ENCODE data around the gene PAK6. TPM values are rescaled to one million over a fixed set of nuclear protein-coding genes. Genes with fewer than 3 reads are reported as not detected.

PAK6 gene
- total and polyA plus RNA-seq, 2 experiments from 2014 or later: 2.4 to 20.0 TPM

GRCh38 chr15:40242213-40242599 is 3.3 kb downstream of the PAK6 start:
- Histone ChIP-seq H3K27ac (ENCODE audit: low read depth) (no peak overlapping the region), H3K4me3 (no peak overlapping the region), H3K27me3 (ENCODE audit: insufficient read depth) (peaks cover 8% of the 10 kb centered on the region; the same call in 1 of the 2 replicates), H3K79me2 (replicated peaks; ENCODE audit: insufficient read depth) (no peaks in the 10 kb centered on the region), H3K4me1 (ENCODE audit: insufficient read depth) (peaks cover 17% of the 10 kb centered on the region), H3K9me2 (ENCODE audit: insufficient read depth) (no peaks in the 10 kb centered on the region), H3K4me2 (no peak overlapping the region), H4K20me1 (replicated peaks; ENCODE audit: insufficient read depth) (no peaks in the 10 kb centered on the region), H3K36me3 (ENCODE audit: insufficient read depth) (no peaks in the 10 kb centered on the region), H3F3A (replicated peaks; ENCODE audit: low read depth) (peaks cover 12% of the 10 kb centered on the region; the same call in 1 of the 2 replicates), H2AFZ (no peak overlapping the region)
- H3K4me3 Mint-ChIP-seq: no peak overlapping the region
- peaks cover 22% of the 10 kb centered on the region for H3K27me3 Mint-ChIP-seq (ENCODE audit: insufficient read depth, low read depth, poor library complexity)
- ATAC-seq (no peak), DNase-seq (ENCODE audit: low spot score) (no peak)
- no peaks in the 10 kb centered on the region for H3K9me3 Mint-ChIP-seq
- H3K27ac Mint-ChIP-seq: no peak overlapping the region
- peaks cover 38% of the 10 kb centered on the region for H3K4me1 Mint-ChIP-seq
- no peaks in the 10 kb centered on the region; the same call in 2 of the 3 replicates for H3K36me3 Mint-ChIP-seq (ENCODE audit: low read depth)
- TF ChIP-seq ZNF462 (CRISPR knock-in tag; IDR thresholded peaks at IDR 0.05) (no peak), ETS1 (IDR thresholded peaks at IDR 0.05) (no peak), STAT1 (IDR thresholded peaks at IDR 0.05; ENCODE audit: unreplicated experiment) (no peak), NANOG (IDR thresholded peaks at IDR 0.05; ENCODE audit: borderline replicate concordance) (no peak), POLR2AphosphoS5 (IDR thresholded peaks at IDR 0.05; ENCODE audit: low read depth) (no peak), JUNB (IDR thresholded peaks at IDR 0.05; ENCODE audit: unreplicated experiment) (no peak), REST (IDR thresholded peaks at IDR 0.05; ENCODE audit: unreplicated experiment) (no peak), ZNF331 (CRISPR knock-in tag; IDR thresholded peaks at IDR 0.05; ENCODE audit: low read depth) (no peak), EZH2phosphoT487 (IDR thresholded peaks at IDR 0.05; ENCODE audit: unreplicated experiment) (no peak), CREB1 (CRISPR knock-in tag; IDR thresholded peaks at IDR 0.05; ENCODE audit: low read depth) (no peak), EZH2 (IDR thresholded peaks at IDR 0.05; ENCODE audit: low read depth, unreplicated experiment) (no peak), CTCF (conservative IDR thresholded peaks at IDR 0.05; ENCODE audit: low read depth in 2 of 2) (no peak), ZNF114 (CRISPR knock-in tag; IDR thresholded peaks at IDR 0.05) (no peak)

All from GM23338 (cell line).